Stimulated activated CD4-positive, alpha-beta T cell treated with anti-CD3 and anti-CD28 coated beads, Interleukin-2, amount 100 ng/mL, for 4 hours (primary cell): ENCODE data around the gene ABCA7.

Experiments
- DNase-seq: peaks from one replicate; pipeline ENCODE4 v3.0.0-alpha.2; 2020; ENCODE audit warnings: low read depth

The ABCA7 gene

GRCh38 chr19:1057176-1057855 is 17.4 kb downstream of the ABCA7 start:
- DNase-seq, result no peak

GRCh38 chr19:1058112-1058511 is 18.2 kb downstream of the ABCA7 start:
- DNase-seq, result no peak

DNA sequence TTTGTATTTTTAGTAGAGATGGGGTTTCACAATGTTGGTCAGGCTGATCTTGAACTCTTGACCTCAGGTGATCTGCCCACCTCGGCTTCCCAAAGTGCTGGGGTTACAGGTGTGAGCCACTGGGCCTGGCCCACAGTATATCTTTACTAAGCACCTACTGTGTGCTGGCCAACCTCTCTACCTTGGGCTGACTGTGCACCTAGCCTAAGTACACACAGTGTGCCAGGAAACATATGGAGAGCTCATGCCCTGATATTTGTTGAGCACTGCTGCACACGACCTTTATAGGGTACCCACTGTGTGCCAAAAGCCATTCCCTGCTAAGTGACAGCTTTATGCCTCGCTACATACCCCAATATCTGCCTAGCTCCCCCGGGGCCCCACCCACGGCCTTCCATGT is 20.8 kb downstream of the ABCA7 start:
- no peak for DNase-seq

DNA sequence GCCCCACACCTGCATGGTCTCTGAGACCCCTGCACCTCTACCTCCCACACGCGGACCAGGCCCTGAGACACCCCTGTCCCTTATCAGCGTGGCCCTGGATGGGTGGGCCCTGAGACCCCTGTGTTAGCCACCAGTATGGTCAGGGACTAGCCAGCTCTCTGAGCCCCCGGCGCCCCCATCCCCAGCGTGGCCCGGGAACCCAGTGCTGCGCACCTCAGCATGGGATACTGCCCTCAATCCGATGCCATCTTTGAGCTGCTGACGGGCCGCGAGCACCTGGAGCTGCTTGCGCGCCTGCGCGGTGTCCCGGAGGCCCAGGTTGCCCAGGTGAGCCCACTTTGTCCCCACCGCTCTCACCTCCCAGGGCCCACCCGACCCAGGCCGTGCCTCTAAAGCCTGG is 22.1 kb downstream of the ABCA7 start:
- no peak for DNase-seq

- DNase-seq, result no peak
Observed at GRCh38 chr19:1062387-1063029, 22.6 kb downstream of the ABCA7 start.

- no peak for DNase-seq
Observed at GRCh38 chr19:1063030-1063908, 23.4 kb downstream of the ABCA7 start.

GRCh38 chr19:1063909-1064660 is 24.2 kb downstream of the ABCA7 start:
- DNase-seq, result no peak

DNA sequence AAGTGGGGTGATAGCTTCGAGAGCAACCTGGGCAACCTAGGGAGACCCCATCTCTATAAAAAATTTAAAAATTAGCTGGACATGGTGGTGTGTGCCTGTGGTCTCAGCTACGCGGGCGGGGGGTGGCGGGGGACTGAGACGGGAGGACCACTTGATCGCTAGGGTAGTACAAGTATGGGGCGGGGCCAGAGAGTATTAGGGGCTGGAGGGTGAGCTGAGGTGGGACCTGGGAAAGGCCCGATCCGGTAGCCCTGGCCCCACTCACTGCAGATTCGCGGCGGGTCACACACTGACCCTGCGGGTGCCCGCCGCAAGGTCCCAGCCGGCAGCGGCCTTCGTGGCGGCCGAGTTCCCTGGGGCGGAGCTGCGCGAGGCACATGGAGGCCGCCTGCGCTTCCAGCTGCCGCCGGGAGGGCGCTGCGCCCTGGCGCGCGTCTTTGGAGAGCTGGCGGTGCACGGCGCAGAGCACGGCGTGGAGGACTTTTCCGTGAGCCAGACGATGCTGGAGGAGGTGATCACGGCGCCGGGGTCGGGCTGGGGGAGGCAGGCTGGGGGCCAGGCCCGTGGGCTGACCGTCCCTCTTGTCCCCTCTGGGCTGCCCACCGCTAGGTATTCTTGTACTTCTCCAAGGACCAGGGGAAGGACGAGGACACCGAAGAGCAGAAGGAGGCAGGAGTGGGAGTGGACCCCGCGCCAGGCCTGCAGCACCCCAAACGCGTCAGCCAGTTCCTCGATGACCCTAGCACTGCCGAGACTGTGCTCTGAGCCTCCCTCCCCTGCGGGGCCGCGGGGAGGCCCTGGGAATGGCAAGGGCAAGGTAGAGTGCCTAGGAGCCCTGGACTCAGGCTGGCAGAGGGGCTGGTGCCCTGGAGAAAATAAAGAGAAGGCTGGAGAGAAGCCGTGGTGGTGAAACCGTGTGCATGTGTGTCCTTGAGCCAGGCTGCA is 25.0 kb downstream of the ABCA7 start:
- peak; percentile 69 for DNase-seq

DNA sequence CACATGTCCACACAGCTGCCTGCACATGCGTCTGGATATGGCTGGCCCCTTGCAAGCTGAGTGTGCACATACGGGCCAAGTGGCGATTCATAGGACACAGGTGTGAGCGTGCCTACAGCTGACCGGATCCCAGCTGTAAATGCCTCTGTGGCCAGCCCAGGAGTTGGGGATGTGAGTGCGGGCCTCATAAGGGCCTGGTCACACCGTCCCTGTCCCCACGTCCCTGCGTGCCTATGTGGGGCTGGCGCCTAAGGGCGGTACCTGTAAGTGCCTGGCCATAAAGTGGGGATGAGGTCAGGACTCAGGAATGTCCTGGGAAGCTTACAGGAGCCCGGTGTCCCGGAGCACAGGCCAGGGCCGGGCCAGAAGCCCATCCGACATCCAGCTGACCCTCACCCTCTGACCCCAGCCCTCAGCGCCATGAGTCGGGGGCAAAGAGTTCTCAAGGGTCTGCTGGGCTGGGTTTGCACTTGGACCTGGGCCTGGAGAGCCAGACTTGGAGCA is 25.8 kb downstream of the ABCA7 start:
- DNase-seq, result no peak

DNA sequence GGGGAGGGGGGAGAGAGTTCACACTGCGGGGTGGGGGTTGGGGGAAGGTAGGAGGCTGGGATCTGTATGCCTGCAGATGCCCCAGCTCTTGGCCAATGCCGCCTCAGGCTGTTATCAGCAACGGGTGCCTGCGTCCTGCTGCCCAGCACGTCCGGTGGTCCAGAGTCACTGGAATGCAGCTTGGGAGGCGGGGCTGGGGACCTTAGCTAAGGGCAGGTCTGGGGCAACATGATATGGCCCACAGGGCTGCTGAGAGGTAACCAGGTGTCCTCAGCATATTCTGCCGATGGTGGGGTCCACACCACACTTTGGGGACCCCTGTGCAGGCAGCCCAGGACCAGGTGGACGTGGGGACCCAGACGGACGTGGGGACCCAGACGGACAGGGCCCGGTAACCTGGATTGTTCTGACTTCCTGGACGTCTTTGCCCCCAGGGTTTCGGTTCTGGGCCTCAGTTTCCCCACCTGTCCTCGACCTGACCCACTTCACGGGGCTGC is 26.4 kb downstream of the ABCA7 start:
- DNase-seq, result no peak

GRCh38 chr19:1066748-1067340 is 26.9 kb downstream of the ABCA7 start, which contains the start of gene ARHGAP45:
ARHGAP45 (plus strand) TSS chr19:1067167; CDS start chr19:1067406, 239 bp downstream.
- DNase-seq, result peak; percentile 83

DNA sequence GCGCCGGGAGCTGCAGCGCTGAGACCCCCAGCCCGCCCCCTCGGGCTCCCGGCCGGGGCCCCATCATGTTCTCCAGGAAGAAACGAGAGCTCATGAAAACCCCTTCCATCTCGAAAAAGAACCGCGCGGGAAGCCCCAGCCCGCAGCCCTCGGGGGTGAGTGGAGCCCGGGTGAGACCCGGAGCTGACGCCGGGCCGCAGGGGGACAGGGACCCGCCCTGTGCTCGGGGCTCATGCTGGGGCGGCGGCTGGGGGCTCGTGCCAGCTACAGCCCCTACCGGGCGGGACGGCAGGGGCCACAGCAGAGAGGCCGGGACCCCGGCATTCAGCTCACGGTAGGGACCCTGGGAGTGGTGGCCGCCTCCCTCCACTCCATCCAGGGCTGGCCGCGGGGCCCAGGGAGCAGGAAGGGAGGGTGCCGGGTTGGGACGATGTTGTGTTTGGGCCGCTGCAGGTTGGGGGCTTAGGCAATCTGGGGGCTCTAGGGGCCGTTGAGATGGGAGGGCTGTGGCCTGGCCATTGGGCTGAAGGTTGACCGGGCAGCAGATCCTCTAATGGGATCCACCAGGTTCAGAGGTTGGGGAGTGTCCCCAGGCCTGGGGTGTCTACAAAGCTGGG is 27.5 kb downstream of the ABCA7 start:
- DNase-seq, result peak; percentile 46

DNA sequence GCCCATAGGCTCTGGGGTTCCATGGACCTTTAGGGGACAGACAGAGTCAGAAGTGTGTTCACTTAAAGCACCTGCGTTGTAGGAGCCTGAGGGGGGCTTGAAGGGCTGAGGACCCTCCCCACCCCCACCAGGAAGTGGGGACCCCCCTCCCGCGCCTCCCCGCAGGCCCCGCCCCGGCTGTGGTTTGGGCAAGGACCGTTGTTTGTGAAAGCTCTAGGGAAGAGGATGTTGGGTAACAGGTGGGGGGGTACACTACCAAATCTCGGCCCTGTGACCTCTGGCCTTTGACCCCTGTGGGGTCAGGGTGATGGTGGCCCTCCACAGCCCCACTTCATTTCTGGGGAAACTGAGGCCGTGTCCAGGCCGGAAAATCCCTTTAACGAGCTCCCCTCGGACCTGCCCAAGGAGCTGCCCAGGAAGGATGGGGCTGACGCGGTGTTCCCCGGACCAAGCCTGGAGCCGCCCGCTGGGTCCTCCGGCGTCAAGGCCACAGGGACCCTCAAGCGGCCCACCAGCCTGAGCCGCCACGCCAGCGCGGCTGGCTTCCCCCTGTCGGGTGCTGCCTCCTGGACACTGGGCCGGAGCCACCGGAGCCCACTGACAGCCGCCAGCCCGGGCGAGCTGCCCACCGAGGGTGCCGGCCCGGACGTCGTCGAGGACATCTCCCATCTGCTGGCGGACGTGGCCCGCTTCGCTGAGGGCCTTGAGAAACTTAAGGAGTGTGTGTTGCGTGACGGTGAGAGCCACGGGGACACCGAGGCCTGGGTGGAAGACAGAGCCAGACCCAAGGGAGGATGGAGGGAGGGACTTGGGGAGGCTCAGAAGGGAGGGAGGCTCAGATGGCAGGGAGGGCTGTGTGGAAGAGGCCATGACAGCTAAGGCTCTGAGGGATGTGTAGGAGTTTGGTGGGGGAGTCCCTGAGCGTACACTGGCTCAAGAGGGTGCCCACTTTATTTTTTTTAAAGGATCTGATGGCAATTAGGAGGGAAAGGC is 28.4 kb downstream of the ABCA7 start:
- DNase-seq, result peak; percentile 44

GRCh38 chr19:1069009-1069779 is 29.3 kb downstream of the ABCA7 start:
- DNase-seq, result no peak

DNA sequence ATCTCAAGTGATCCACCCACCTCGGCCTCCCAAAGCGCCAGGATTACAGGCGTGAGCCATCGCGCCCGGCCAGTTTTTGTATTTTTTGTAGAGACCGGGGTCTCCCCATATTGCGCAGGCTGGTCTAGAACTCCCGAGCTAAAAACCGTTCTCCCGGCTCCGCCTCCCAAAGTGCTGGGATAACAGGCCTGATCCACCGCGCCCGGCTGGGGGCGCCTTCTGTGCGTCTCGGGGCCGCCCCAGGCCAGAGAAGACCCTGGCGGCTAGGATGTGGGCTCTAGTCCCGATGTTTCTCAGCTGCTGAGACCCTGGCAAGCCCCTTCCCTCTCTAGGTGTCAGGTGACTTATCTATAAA is 30.6 kb downstream of the ABCA7 start:
- no peak for DNase-seq

DNA sequence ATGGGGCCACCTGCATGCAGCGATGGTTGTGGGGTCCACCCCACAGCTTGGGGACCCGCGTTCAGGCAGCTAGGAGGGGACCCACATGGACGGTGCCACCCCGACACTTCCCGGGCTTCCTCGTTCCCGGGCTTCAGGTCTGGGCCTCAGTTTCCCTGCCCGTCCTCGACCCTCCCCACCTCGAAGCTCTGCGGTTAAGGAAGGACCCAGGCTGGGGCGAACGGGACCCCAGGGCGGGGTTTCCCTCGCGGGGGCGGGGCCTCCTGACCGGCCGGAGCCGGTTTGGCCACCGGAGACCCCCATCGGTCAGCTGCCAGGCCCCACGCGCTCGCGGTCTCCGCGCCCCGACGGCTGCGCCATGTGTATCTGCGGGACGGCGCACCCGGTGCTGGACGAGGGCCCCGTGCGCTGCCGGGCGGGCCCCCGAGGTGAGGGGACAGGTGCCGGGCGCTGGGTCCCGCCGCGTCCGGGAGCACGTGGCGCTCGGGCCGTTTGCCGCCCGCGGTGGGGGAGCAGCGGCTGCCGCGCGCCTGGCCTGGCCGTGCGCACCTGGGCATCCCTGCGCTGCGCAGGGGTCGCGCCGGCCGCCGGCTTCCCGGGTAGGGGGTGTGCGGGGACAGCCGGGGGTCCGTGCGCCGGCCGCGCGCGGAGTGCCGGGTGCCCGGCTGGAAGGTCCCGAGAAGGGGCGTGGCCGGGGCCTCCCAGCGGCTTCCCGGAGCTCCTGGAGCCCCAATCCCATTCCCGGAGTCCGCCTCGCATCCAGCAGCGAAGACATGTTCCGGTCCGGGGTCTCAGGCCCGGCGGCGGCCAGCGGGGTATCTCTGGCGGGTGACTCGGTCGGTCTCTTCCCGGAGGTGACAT is 31.3 kb downstream of the ABCA7 start:
- DNase-seq, result no peak
